Tibial nerve (tissue), 4 donors: ENCODE results near the gene TCP11L2. TPM values are rescaled to one million over a fixed set of nuclear protein-coding genes. Genes with fewer than 3 reads are reported as not detected.
A peak's percentile ranks its signal among the peaks of the same experiment; 100 is the strongest.

ENCODE experiments used
- DNase-seq, 2 donors: peaks; one replicate each; pipeline ENCODE4 v3.0.0-alpha.2; 2019; ENCODE audit warnings: low spot score in 2 of 2
- H3K27ac ChIP-seq, 4 donors: fragments of 200-600 bp; sonication (generic) in 3 of 4; one replicate each; pipeline ENCODE4 v1.5.1; 2017 to 2019; ENCODE audit warnings: mild to moderate bottlenecking in 1 of 4
- H3K27me3 ChIP-seq, 2 donors: fragments of 200-600 bp; sonication (generic) in 1 of 2; one replicate each; pipeline versions ENCODE4 v1.5.1 to v1.6.0; 2017 to 2019
- H3K36me3 ChIP-seq, 3 donors: fragments of 200-600 bp; sonication (generic); one replicate each; pipeline ENCODE4 v1.5.1; 2018 to 2019
- H3K4me1 ChIP-seq, 4 donors: fragments of 200-600 bp; sonication (generic) in 3 of 4; one replicate each; pipeline ENCODE4 v1.5.1; 2017 to 2019
- H3K4me3 ChIP-seq, 4 donors: fragments of 200-600 bp; sonication (generic) in 3 of 4; one replicate each; pipeline ENCODE4 v1.5.1; 2017 to 2019; ENCODE audit warnings: mild to moderate bottlenecking in 1 of 4, moderate library complexity in 1 of 4
- H3K9me3 ChIP-seq, 4 donors: fragments of 200-600 bp; sonication (generic) in 3 of 4; one replicate each; pipeline ENCODE4 v1.5.1; 2017 to 2019
- CTCF ChIP-seq, 5 experiments: fragments of 200-600 bp in 3 of 5; fragments of 450-650 bp in 2 of 5; sonication (generic) in 3 of 5; IDR thresholded peaks; one replicate each; pipeline ENCODE4 v1.5.1; 2016 to 2019; ENCODE audit warnings: antibody characterized with exemption in 5 of 5, mild to moderate bottlenecking in 3 of 5, moderate library complexity in 2 of 5
- EP300 ChIP-seq, 2 donors: sonication (generic); formaldehyde crosslinking; IDR thresholded peaks; one replicate each; pipeline ENCODE4 v1.6.1; 2017; ENCODE audit warnings: antibody characterized with exemption in 2 of 2, mild to moderate bottlenecking in 1 of 2
- POLR2A ChIP-seq, 2 donors: fragments of 450-650 bp; IDR thresholded peaks; one replicate each; pipeline ENCODE4 v1.6.1; 2017; ENCODE audit warnings: antibody characterized with exemption in 2 of 2, mild to moderate bottlenecking in 2 of 2, moderate library complexity in 2 of 2
- WGBS, 2 donors: methylation state at CpG; one replicate each; pipeline ENCODE4 v1.1.5; 2018; 5-methylcytosine and 5-hydroxymethylcytosine counted together
- total RNA-seq, 4 donors: library from RNA; depleted of rRNA; stranded (reverse); fragments of >200 nt; gene quantifications; one replicate each; pipeline ENCODE4 v1.1.0, GENCODE V29; 2016

TCP11L2 gene
- total RNA-seq, 4 donors from 2014 or later = 21.6 to 34.9 (median 29.8) TPM

- Histone ChIP-seq H3K36me3 (no peaks in the 10 kb centered on the region), H3K27ac (peak overlapping the region; percentile 72 to 94 (median 86)), H3K9me3 (no peaks in the 10 kb centered on the region), H3K27me3 (no peaks in the 10 kb centered on the region), H3K4me1 (peaks cover 0 to 24% (median 6%) of the 10 kb centered on the region in 4 donors), H3K4me3 (peak overlapping the region; percentile 44 to 86 (median 77))
- TF ChIP-seq EP300 (IDR thresholded peaks at IDR 0.05) = no peak
- 38 to 40% methylated on average over 17 of the region's 17 CpGs for WGBS, 2 donors
- DNase-seq = no peak
These were observed 56.1 kb downstream of the TCP11L2 start for GRCh38 chr12:106358396-106359241.

GRCh38 chr12:106359646-106360399 lies 57.3 kb downstream of the TCP11L2 start:
- H3K4me1 ChIP-seq = peaks cover 0 to 24% (median 6%) of the 10 kb centered on the region in 4 donors
- no peak for DNase-seq
- no peaks in the 10 kb centered on the region for H3K9me3 ChIP-seq
- peaks cover 0 to 11% (median 0%) of the 10 kb centered on the region in 3 donors for H3K36me3 ChIP-seq
- WGBS, 2 donors = 91% methylated on average over 7 of the region's 7 CpGs
- no peak overlapping the region for H3K4me3 ChIP-seq
- no peaks in the 10 kb centered on the region for H3K27me3 ChIP-seq
- no peak for TF ChIP-seq CTCF (IDR thresholded peaks at IDR 0.05)
- TF ChIP-seq EP300 (IDR thresholded peaks at IDR 0.05) = no peak
- no peak for TF ChIP-seq POLR2A (IDR thresholded peaks at IDR 0.05)
- H3K27ac ChIP-seq = no peak overlapping the region

- WGBS, 2 donors = 94 to 97% methylated on average over 5 of the region's 5 CpGs
- no peaks in the 10 kb centered on the region for H3K27me3 ChIP-seq
- TF ChIP-seq CTCF (IDR thresholded peaks at IDR 0.05) = no peak
- TF ChIP-seq EP300 (IDR thresholded peaks at IDR 0.05) = no peak
- no peak for TF ChIP-seq POLR2A (IDR thresholded peaks at IDR 0.05)
- H3K4me3 ChIP-seq = no peak overlapping the region
- H3K9me3 ChIP-seq = no peaks in the 10 kb centered on the region
- no peak for DNase-seq
- H3K27ac ChIP-seq = no peak overlapping the region
- peaks cover 0 to 18% (median 0%) of the 10 kb centered on the region in 3 donors for H3K36me3 ChIP-seq
- peaks cover 0 to 24% (median 6%) of the 10 kb centered on the region in 4 donors for H3K4me1 ChIP-seq
These were observed 58.0 kb downstream of the TCP11L2 start for GRCh38 chr12:106360400-106360994.

GRCh38 chr12:106362971-106363370 lies 60.4 kb downstream of the TCP11L2 start:
- no peak for DNase-seq
- H3K27me3 ChIP-seq = no peaks in the 10 kb centered on the region
- H3K4me3 ChIP-seq = no peak overlapping the region
- H3K36me3 ChIP-seq = peaks cover 0 to 34% (median 0%) of the 10 kb centered on the region in 3 donors
- H3K9me3 ChIP-seq = no peaks in the 10 kb centered on the region
- 90 to 91% methylated on average over 4 of the region's 4 CpGs for WGBS, 2 donors
- H3K4me1 ChIP-seq = peaks cover 0 to 14% (median 3%) of the 10 kb centered on the region in 4 donors
- TF ChIP-seq EP300 (IDR thresholded peaks at IDR 0.05) (no peak), CTCF (IDR thresholded peaks at IDR 0.05) (no peak), POLR2A (IDR thresholded peaks at IDR 0.05) (no peak)
- H3K27ac ChIP-seq = no peak overlapping the region

- Histone ChIP-seq H3K36me3 (peaks cover 0 to 38% (median 0%) of the 10 kb centered on the region in 3 donors), H3K27ac (no peak overlapping the region), H3K27me3 (no peaks in the 10 kb centered on the region), H3K9me3 (no peaks in the 10 kb centered on the region), H3K4me1 (peaks cover 0 to 7% (median 0%) of the 10 kb centered on the region in 4 donors), H3K4me3 (no peak overlapping the region)
- DNase-seq = no peak
- no peak for TF ChIP-seq EP300 (IDR thresholded peaks at IDR 0.05)
- TF ChIP-seq POLR2A (IDR thresholded peaks at IDR 0.05) = no peak
- no peak for TF ChIP-seq CTCF (IDR thresholded peaks at IDR 0.05)
- 90 to 96% methylated on average over 4 of the region's 4 CpGs for WGBS, 2 donors
These were observed 61.7 kb downstream of the TCP11L2 start for GRCh38 chr12:106364261-106364660.
